GM19328 (cell line): ENCODE results near the gene PARD6G.

ENCODE experiments used
- ATAC-seq: cut with Tn5 transposase; IDR thresholded peaks from one replicate; pipeline ENCODE4 v1.9.1; 2021; ENCODE audit warnings: mild to moderate bottlenecking, moderate library complexity; ENCODE audit not compliant: unreplicated experiment

PARD6G gene

GRCh38 chr18:80191264-80191663, 56.0 kb downstream of the PARD6G start:
- no peak for ATAC-seq

- ATAC-seq = no peak
Observed at GRCh38 chr18:80190311-80190710, 57.0 kb downstream of the PARD6G start.

- no peak for ATAC-seq
Observed at GRCh38 chr18:80189531-80189865, 57.8 kb downstream of the PARD6G start.

DNA sequence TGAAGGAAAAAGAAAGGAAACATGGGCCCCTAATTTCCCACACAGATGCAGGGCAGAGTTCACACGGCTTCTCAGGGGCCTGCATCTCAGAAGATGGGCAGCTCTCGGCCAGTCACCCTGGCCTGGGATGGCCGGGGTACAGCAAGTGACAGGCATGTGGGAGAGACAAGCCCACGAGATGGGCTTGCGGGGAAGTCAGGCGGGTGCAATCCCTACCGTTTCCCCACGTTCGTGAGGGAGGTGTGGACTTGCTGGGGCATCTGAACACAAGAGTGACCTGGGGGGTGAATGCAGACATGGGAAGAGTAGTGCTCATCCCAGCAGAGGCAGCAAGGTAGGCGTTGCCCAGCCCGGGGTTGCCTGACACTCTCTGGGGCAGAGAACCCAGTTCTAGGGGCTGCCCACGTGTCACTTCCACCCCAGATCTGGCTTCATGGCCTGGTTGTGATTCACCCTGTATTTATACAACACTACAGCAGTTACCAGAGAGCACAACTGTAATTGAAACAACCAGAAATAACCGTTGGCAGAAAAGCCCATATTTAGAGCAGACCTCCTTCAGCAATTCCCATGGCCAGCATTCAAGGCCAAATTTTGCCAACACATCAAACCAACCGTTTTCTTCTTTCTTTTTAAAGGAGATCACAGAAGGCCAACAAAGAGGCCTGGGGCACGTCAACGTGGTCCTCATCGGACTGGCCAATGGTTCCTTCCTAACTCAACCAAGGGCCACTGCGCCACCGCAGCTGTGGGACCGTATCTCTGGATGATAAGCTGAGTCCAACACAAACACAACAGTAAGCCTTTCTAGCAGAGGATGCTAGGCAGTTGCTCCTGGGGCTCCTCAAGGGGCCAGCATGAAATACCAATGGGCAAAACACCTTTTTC, 58.4 kb downstream of the PARD6G start:
- no peak for ATAC-seq

- no peak for ATAC-seq
Observed at GRCh38 chr18:80187956-80188642, 59.2 kb downstream of the PARD6G start.

DNA sequence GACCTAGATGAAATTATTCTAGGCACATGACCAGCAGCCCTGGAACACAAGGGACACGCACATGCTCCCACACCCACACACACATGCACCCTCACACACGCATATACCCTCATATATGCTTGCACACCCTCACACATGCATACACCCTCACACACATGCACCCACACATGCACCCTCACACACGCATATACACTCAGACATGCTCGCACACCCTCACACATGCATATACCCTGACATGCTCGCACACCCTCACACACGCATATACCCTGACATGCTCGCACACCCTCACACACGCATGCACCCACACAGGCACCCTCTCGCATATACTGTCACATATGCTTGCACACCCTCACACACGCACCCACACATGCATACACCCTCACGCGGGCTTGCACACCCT, 61.8 kb downstream of the PARD6G start:
- no peak for ATAC-seq

GRCh38 chr18:80184243-80184772, 63.0 kb downstream of the PARD6G start:
- ATAC-seq = no peak

- ATAC-seq = no peak
Observed at GRCh38 chr18:80183273-80184050, 63.9 kb downstream of the PARD6G start.

DNA sequence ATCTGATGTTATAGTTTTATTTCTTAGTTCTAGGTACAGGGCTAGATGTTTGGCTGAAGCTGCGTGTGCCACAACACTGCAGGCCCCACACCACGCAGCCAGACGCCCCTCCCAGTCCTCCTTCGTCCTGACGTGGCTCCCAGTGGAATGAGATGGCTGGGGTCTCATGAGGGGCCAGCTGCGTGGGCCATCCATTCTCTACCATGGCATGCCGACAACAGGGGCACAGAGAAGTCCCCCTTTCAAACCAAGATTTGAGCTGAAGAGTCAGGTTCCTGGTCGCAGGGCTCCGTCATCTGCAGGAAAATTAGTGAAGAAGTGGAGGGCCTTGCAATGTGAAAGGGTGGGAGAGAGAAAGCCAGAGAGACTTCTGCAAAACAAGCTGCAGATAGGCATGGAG, 64.5 kb downstream of the PARD6G start:
- no peak for ATAC-seq

DNA sequence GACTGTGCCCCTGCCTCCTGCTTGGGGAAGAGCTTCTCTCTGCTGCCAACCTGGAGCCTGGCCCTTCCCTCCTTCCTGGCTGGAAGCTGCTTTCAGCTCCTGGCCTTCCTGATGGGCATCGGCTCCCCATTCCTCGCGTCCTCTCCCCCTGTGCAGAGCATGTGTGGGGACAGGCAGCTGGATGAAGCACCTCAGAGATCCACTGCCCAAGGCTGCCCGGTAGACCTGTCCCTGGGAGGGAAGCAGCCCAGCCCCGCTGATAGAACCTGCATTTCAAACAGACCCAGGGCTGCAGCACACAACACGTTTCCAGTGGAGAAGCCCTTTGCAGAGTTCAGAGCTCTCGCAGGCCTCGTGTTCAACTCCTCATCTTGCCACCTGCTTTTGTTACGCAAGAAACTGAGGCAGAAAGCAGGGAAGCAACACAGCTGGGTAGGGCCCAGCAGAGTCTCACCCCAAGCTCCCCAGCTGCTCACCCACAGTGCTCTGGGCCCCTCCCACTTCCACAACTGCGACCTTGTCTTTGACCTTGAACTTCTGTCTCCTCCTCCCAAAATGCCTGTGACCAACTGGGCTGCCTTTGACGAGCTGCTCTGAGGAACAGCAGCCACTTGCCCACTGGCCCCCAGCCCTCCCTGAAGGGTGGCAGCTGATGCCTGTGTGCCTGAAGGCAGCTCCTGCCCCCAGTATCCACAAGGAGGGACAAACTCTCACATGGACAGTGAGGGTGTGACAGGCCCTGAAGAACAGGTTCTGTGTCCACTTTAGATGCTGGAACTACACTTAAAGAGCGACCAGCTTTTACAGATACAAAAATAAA, 65.5 kb downstream of the PARD6G start:
- no peak for ATAC-seq

DNA sequence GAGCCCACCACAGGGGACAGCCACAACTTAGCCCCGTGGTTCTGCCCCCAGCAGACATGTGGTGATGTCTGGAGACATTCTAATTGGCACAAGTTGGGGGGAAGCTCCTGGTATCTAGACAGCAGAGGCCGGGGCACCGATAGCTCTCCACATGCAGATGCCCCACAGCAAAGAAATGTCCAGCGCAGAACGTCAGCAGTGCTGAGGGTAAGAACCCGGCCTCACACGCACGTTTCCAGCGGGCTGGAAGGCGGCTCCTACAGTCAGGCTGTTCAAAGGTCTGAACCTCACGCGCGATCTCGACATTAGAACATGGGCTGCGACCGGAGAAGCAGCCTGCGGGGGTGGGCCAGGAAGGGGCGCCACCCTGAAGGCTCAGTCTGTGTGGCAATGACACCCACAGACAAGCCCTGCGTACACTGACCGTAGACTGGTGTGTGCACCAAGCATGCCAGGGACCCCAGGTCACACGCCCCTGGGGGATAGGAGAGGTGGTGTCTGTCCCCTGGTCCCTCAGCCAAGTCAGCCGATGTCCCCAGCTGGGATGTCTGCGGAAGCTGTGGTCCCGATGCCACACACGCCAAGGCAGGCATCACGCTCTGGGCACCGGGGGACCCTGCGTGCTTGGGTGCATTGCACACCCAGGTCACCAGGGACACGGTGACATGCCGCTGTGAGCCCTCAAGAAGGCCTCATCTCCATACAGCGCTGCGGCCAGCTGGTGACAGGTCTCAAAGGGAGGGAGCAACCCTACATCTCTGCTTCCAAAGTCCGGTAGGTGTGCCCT, 66.3 kb downstream of the PARD6G start:
- ATAC-seq = no peak

DNA sequence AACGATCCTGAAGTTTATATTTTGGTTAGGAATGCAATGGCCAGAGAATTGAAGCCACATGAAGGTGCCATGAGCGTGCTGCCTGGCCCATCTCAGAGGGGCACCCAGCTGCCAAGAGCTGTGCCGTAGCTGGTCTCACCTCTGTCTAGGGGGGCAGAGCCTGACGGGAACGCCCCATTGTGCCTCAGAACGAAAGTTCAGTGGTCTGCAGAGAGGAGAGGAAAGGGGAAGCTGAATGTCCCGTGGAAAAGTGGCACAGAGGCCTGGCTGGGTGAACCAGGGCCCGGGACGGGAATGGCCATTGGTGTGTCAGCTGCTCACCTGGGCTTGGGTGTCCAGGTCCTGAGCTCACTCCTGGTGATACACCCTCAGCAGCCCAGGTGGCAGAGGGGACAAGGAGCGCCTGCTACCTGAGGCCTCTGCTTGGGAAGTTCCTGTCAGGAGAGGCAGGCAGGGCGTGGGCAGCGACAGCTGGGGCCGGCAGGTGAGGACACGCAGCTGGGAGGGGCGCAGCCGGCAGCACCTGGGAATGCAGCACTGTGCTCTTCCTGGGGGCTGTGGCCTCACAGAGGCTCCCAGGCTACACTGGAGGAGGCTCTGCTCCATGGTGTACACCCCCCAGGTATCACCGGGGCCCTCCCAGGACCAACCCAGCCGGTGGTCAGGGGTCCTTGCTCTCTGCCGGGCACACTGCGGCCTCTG, 67.3 kb downstream of the PARD6G start:
- ATAC-seq = no peak

DNA sequence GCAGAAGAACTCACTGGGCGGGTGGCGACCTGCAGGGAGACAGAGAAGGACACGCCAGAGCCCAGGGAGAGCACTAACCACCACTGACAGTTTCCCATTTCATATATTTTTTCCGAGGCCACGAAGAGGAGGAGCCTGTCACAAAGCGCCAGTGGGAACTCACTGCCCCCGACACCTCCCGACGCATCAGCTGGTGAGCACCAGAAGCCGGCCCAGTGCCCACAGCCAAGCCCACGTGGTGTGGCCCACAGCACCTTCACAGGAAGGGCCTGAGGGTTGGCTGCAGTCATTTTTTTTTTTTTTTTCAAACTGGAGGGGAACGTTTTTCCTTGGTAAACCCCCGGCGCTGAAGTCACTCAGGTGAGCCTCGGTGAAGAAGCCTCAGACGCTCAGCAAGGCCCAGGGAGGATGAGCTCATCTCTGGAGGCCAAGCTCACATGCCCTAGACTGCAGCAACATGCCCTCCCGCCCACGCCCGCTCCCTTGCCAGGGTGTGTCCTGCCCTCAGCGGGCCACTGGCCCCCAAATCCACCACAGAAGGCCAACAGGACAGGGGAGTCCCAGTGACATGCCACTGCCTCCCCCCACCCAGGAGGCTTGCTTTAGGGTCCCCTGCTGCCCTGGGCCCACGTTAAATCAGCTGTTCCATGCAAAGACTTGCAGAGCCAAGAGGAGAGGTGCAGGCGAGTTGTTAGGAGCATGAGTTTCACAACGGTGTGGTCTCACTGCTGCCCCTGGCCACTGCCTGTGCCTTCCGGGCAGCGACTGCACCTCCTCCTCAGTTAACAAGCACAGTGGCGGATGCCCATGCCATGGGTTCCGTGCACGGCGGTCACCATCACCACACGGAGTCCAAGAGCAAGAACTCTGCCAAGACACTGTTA, 68.1 kb downstream of the PARD6G start:
- no peak for ATAC-seq

GRCh38 chr18:80177128-80177527, 70.2 kb downstream of the PARD6G start:
- no peak for ATAC-seq

DNA sequence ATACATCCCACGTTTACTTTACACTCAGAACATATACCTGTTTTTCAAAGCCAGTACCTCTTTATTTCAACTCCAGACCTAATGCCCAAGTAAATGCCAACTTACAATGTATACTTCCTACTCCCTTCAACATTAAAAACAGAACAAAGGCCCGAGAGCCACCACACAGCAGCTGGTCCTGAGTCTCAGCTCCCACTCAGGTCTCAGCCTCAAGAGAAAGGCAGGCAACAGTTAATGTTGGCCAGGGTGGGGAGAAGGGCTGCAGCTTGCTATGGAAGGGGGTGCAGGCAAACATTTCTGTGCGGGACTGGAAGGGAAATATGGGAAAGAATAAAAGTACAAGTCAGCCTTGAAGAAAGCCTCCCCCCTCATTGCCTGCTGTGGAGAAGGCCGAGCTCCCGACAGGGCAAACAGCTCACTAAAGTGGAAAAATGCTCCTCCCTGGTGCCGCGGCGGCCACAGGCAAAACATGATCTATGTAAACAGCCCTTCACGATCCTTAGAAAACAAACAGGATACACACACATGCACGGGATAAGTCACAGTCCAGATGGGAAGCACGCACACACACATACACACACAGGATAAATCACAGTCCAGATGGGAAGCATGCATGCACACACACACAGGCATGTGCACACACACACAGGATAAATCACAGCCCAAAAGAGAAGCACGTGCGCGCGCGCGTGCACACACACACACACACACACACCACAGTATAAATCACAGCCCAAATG, 70.8 kb downstream of the PARD6G start:
- ATAC-seq = no peak

- ATAC-seq = no peak
Observed at GRCh38 chr18:80175451-80176204, 71.7 kb downstream of the PARD6G start.

DNA sequence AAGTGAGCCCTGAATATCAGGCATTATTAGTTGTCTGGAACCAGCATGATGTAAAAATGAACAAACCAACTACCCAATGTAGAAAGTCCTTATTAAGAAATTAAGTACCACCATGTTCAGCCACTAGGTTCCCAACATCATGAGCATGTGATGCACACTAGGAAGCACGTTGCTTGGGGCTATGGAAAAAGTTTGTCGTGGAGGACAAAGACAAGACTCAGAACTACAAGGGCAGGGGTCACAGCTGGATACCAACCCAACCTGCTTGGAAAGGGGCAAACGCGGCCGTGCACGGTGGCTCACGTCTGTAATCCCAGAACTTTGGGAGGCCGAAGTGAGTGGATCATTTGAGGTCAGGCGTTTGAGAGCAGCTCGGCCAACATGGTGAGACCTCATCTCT, 74.3 kb downstream of the PARD6G start:
- no peak for ATAC-seq
